Activated CD4-positive, alpha-beta T cell treated with anti-CD3 and anti-CD28 coated beads, Interleukin-2, amount 10 ng/mL, durations not matched to agents 24 days and 14 days (primary cell): ENCODE measurements around the gene ONECUT1. TPM values are rescaled to one million over a fixed set of nuclear protein-coding genes. Genes with fewer than 3 reads are reported as not detected.
A peak's percentile ranks its signal among the peaks of the same experiment; 100 is the strongest.

Source experiments
- DNase-seq: peaks from one replicate; pipeline ENCODE4 v3.0.0; 2022
- H3K27ac Mint-ChIP-seq: one replicate; pipeline ENCODE4 v1.8.0; 2022; ENCODE audit warnings: mild to moderate bottlenecking, mixed read lengths
- H3K27me3 Mint-ChIP-seq: one replicate; pipeline ENCODE4 v1.8.0; 2022; ENCODE audit warnings: mixed read lengths
- H3K36me3 Mint-ChIP-seq: one replicate; pipeline ENCODE4 v1.8.0; 2022; ENCODE audit warnings: low read depth, mild to moderate bottlenecking, mixed read lengths
- H3K4me1 Mint-ChIP-seq: one replicate; pipeline ENCODE4 v1.8.0; 2021; ENCODE audit warnings: mixed read lengths
- H3K4me3 Mint-ChIP-seq: one replicate; pipeline ENCODE4 v1.8.0; 2022; ENCODE audit warnings: mild to moderate bottlenecking, moderate library complexity, mixed read lengths
- H3K9me3 Mint-ChIP-seq: one replicate; pipeline ENCODE4 v1.8.0; 2021; ENCODE audit warnings: mixed read lengths
- intact Hi-C: fragments of 100-400 bp; cut with micrococcal nuclease; formaldehyde crosslinking; loops from one replicate; pipeline ENCODE4 v1.15.1; 2023
- total RNA-seq: library from RNA; stranded (reverse); gene quantifications from 2 replicates; pipeline ENCODE4 v1.2.3, GENCODE V29; 2022

ONECUT1 gene
- total RNA-seq, 1 donor from 2014 or later: not detected

GRCh38 chr15:52802110-52802509, 12.0 kb upstream of the ONECUT1 start:
- H3K4me1 Mint-ChIP-seq: peaks cover 14% of the 10 kb centered on the region
- no peak overlapping the region for H3K27ac Mint-ChIP-seq
- no peak overlapping the region for H3K4me3 Mint-ChIP-seq
- DNase-seq: no peak
- no peaks in the 10 kb centered on the region for H3K9me3 Mint-ChIP-seq
- peaks cover 5% of the 10 kb centered on the region for H3K36me3 Mint-ChIP-seq
- H3K27me3 Mint-ChIP-seq: peaks cover 82% of the 10 kb centered on the region
- intact Hi-C loops: no loop called here

- Mint-ChIP-seq H3K27ac (no peak overlapping the region), H3K36me3 (peaks cover 8% of the 10 kb centered on the region), H3K4me1 (peaks cover 17% of the 10 kb centered on the region), H3K27me3 (peaks cover 83% of the 10 kb centered on the region), H3K4me3 (no peak overlapping the region), H3K9me3 (peaks cover 4% of the 10 kb centered on the region)
- intact Hi-C loops: no loop called here
- no peak for DNase-seq
Observed at GRCh38 chr15:52801748-52802085, 11.6 kb upstream of the ONECUT1 start.

GRCh38 chr15:52800828-52801747, 11.0 kb upstream of the ONECUT1 start:
- Mint-ChIP-seq H3K4me1 (peaks cover 18% of the 10 kb centered on the region), H3K36me3 (peaks cover 9% of the 10 kb centered on the region), H3K27ac (peak overlapping the region; percentile 16), H3K9me3 (peaks cover 5% of the 10 kb centered on the region), H3K27me3 (peaks cover 83% of the 10 kb centered on the region), H3K4me3 (no peak overlapping the region)
- intact Hi-C loops: no loop called here
- DNase-seq: no peak

GRCh38 chr15:52799145-52799811, 9.1 kb upstream of the ONECUT1 start:
- DNase-seq: no peak
- peaks cover 9% of the 10 kb centered on the region for H3K36me3 Mint-ChIP-seq
- peaks cover 89% of the 10 kb centered on the region for H3K27me3 Mint-ChIP-seq
- H3K27ac Mint-ChIP-seq: no peak overlapping the region
- intact Hi-C loops: no loop called here
- peaks cover 14% of the 10 kb centered on the region for H3K4me1 Mint-ChIP-seq
- no peak overlapping the region for H3K4me3 Mint-ChIP-seq
- H3K9me3 Mint-ChIP-seq: peaks cover 11% of the 10 kb centered on the region

- intact Hi-C loops: no loop called here
- Mint-ChIP-seq H3K9me3 (peaks cover 11% of the 10 kb centered on the region), H3K36me3 (peaks cover 9% of the 10 kb centered on the region), H3K4me3 (no peak overlapping the region), H3K27ac (no peak overlapping the region), H3K4me1 (peaks cover 13% of the 10 kb centered on the region), H3K27me3 (peaks cover 91% of the 10 kb centered on the region)
- DNase-seq: no peak
Observed at GRCh38 chr15:52798529-52799101, 8.5 kb upstream of the ONECUT1 start.

GRCh38 chr15:52797625-52798501, 7.7 kb upstream of the ONECUT1 start:
- Mint-ChIP-seq H3K27me3 (peaks cover 91% of the 10 kb centered on the region), H3K9me3 (peaks cover 11% of the 10 kb centered on the region), H3K36me3 (peaks cover 7% of the 10 kb centered on the region), H3K4me1 (peaks cover 9% of the 10 kb centered on the region), H3K4me3 (no peak overlapping the region), H3K27ac (peak overlapping the region; percentile 58)
- DNase-seq: peak; percentile 56
- intact Hi-C loops: loop anchor here (2.0 kb wide), 1 partner anchor 15 kb away; no protein-coding TSS in a partner anchor

GRCh38 chr15:52796753-52797520, 6.8 kb upstream of the ONECUT1 start:
- H3K27ac Mint-ChIP-seq: peak overlapping the region; percentile 24
- H3K4me1 Mint-ChIP-seq: peaks cover 9% of the 10 kb centered on the region
- H3K9me3 Mint-ChIP-seq: peaks cover 11% of the 10 kb centered on the region
- peaks cover 8% of the 10 kb centered on the region for H3K36me3 Mint-ChIP-seq
- DNase-seq: no peak
- H3K27me3 Mint-ChIP-seq: peaks cover 90% of the 10 kb centered on the region
- H3K4me3 Mint-ChIP-seq: no peak overlapping the region
- intact Hi-C loops: loop anchor here (2.0 kb wide), 1 partner anchor 14 kb away; no protein-coding TSS in a partner anchor

- Mint-ChIP-seq H3K36me3 (peaks cover 8% of the 10 kb centered on the region), H3K9me3 (peaks cover 11% of the 10 kb centered on the region), H3K4me3 (no peak overlapping the region), H3K4me1 (peaks cover 9% of the 10 kb centered on the region), H3K27ac (no peak overlapping the region), H3K27me3 (peaks cover 90% of the 10 kb centered on the region)
- intact Hi-C loops: loop anchor here (2.0 kb wide), 1 partner anchor 13 kb away; no protein-coding TSS in a partner anchor
- no peak for DNase-seq
Observed at GRCh38 chr15:52796228-52796521, 6.0 kb upstream of the ONECUT1 start.

GRCh38 chr15:52795464-52796227, 5.5 kb upstream of the ONECUT1 start:
- H3K9me3 Mint-ChIP-seq: peaks cover 11% of the 10 kb centered on the region
- peaks cover 8% of the 10 kb centered on the region for H3K36me3 Mint-ChIP-seq
- H3K27me3 Mint-ChIP-seq: peaks cover 88% of the 10 kb centered on the region
- H3K4me1 Mint-ChIP-seq: peaks cover 6% of the 10 kb centered on the region
- no peak for DNase-seq
- H3K27ac Mint-ChIP-seq: peak overlapping the region; percentile 63
- intact Hi-C loops: loop anchor here (2.0 kb wide), 1 partner anchor 13 kb away; no protein-coding TSS in a partner anchor
- no peak overlapping the region for H3K4me3 Mint-ChIP-seq

- Mint-ChIP-seq H3K4me3 (no peak overlapping the region), H3K27ac (no peak overlapping the region), H3K36me3 (peaks cover 8% of the 10 kb centered on the region), H3K4me1 (peaks cover 7% of the 10 kb centered on the region), H3K9me3 (peaks cover 11% of the 10 kb centered on the region), H3K27me3 (peaks cover 83% of the 10 kb centered on the region)
- intact Hi-C loops: no loop called here
- DNase-seq: peak; percentile 57
Observed at GRCh38 chr15:52794665-52795463, 4.7 kb upstream of the ONECUT1 start.

- H3K27ac Mint-ChIP-seq: no peak overlapping the region
- intact Hi-C loops: no loop called here
Observed at GRCh38 chr15:52791776-52792175, 1.6 kb upstream of the ONECUT1 start.

More at GRCh38 chr15:52791776-52792175, 1.6 kb upstream of the ONECUT1 start:
- Mint-ChIP-seq H3K9me3 (peaks cover 8% of the 10 kb centered on the region), H3K36me3 (peaks cover 5% of the 10 kb centered on the region), H3K4me3 (no peak overlapping the region), H3K4me1 (peaks cover 7% of the 10 kb centered on the region), H3K27me3 (peaks cover 85% of the 10 kb centered on the region)
- DNase-seq: no peak
